Stimulated activated CD4-positive, alpha-beta T cell treated with anti-CD3 and anti-CD28 coated beads, Interleukin-12 subunit alpha, Interleukin-12 subunit beta, amount 100 ng/mL, for 48 hours (primary cell): ENCODE data around the gene DGKD.

Experiments
- DNase-seq, 3 donors: peaks; one replicate each; pipeline ENCODE4 v3.0.0-alpha.2; 2020; ENCODE audit warnings: low read depth in 2 of 3, low spot score in 1 of 3

DGKD gene

DNA sequence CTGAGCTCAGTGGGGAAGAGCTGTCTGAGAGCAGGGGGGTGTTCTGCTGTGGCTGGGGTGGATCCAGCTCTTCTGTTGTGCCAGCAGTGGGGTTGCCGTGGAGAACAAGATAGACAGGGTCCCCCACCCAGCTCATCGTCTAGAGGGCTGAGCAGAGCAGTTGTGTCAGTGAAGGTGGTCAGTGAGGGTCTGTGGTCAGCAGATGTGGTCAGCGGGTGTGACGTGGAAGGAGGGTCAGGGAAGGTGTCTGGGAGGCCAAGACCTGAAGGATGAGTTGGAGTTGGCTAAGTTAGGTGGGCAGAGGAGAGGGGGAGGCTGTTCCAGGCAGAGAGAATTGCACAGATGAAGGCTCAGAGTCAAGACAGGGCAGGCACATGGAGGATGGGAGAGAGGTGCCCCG is 103.1 kb downstream of the DGKD start:
- no peak for DNase-seq

- DNase-seq: no peak
Measured at GRCh38 chr2:233458031-233458610, 103.8 kb downstream of the DGKD start.

DNA sequence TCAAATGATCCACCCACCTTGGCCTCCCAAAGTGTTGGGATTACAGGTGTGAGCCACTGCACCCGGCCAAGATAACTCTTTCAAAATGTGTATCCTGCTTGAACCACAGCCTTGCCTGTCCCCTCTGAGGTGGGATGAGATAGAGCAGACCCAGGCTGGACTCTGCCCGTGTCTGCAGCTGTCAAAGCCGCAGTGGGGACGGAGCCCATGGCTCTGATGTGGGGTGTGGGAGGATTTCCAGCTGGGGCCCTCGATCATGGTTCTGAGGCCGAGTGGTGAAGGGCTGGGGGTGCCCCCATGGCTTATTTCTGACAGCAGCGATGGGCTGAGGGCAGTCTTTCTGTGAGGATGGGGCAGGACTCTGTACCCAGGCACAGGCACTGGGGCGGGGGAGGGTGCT is 104.5 kb downstream of the DGKD start:
- no peak for DNase-seq

GRCh38 chr2:233459426-233459825 is 105.1 kb downstream of the DGKD start:
- DNase-seq: no peak

DNA sequence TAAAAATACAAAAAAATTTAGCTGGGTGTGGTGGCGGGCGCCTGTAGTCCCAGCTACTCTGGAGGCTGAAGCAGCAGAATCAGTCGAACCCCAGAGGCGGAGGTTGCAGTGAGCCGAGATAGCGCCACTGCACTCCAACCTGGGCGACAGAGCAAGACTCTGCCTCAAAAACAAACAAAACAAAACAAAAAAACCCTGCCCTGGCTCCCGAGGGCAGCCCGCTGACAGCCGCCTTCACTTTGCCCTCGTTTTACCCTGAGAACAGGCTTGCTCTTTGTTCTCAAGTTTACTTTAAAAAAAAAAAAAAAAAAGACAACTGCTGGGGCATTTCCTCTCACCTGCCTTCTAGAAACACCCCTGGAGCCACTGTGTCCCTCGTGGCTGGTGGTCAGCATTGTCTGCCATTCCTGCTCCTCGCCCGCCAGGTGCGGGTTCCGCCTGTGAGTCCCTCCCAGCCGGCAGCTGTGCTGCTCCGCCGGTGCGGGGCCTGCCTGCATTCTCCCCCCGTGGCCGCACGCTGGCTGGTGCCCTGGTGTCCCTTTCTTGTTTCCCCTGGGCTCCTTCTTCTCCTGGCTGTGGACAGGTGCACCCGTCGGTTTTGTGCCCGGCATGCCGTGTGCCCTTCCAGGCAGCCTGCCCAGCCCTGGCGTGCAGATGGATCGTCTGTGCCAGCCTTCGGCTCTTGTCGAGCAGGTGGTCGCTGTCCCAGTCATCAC is 106.6 kb downstream of the DGKD start:
- no peak for DNase-seq

DNA sequence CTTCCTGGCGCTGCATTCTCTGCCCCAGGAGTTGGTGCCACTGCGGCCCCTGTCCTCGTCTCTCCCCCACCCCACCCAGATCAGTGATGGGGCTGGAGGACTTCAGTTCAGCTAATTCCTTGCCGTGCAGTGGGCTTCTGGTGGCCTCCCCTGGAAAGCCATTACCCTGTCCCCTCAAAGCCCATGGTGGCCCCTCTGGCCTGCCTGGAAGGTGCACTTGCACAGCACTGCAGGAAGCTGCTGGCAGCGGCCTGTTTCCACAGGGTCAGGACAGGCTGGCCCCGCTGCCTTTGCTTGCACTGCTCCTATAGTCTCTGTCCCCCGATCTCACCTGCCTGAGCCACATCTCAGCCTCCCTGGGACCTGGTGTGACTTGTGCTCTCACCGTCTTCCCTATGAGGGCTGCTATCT is 107.2 kb downstream of the DGKD start:
- no peak for DNase-seq

DNA sequence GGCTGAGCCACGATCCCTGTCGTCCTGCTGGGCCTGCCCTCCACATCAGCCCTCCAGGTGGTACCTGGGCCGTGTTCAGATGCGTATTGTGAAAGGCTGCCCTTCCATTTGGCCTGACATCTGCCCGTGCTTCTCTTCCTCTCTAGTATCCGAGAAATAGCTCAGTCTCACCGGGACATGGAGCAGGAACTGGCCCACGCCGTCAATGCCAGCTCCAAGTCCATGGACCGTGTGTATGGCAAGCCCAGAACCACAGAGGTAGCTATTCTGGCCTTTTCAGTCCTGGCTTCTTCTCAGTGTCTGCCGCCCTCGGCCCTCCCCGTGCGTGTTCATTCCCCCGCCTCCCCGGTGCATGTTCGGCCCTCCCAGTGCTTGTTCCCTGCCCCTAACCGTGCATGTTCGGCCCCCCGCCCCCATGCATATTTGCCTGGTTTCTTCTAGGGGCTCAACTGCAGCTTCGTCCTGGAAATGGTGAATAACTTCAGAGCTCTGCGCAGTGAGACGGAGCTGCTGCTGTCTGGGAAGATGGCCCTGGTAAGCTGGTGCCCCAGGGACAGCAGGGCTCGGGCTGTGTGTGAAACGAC is 108.0 kb downstream of the DGKD start:
- DNase-seq: no peak

DNA sequence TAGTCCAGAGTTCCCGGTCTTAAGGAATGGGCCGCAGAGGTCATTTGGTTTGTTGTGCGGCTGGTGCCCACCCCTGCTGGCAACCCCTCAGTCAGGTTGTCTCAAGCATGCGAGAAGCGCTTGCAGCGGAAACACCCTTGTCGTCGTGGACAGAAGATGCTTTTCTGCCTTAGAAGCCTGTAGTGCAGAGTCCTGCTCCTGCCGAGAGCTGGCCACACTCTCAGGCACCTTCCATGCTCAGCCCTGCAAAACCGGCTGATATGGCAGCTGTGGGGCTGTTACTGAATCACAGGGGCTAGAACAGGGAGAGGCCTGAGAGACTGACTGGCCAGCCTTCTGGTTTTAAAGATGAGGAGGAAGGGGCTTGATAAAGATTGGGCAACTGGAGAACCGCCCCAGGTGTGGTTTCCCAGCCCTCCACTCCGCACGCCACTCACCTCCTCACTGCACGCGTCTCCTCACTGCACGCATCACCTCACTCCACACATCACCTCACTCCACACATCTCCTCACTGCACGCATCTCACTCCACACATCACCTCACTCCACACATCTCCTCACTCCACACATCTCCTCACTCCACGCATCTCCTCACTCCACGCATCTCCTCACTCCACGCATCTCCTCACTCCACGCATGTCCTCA is 108.7 kb downstream of the DGKD start:
- DNase-seq: no peak

DNA sequence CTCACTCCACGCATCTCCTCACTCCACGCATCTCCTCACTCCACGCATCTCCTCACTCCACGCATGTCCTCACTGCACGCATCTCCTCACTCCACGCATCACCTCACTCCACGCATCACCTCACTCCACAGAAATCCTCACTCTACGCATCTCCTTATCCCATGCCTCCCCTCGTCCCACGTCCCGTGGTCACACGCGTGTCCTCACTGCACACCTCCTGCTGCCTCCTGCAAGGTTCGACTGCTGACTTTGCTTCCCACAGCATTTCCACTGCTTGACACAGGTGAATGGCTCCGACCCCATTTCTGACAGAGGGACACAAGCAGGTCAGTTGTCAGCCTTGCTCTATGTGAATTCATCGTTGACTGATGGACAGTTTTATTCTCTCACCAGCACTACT is 109.3 kb downstream of the DGKD start:
- no peak for DNase-seq

- no peak for DNase-seq
Measured at GRCh38 chr2:233464056-233464455, 109.8 kb downstream of the DGKD start.

GRCh38 chr2:233464531-233465240 is 110.4 kb downstream of the DGKD start:
- DNase-seq: no peak

GRCh38 chr2:233466991-233467603 is 112.8 kb downstream of the DGKD start:
- no peak for DNase-seq

- DNase-seq: no peak
Measured at GRCh38 chr2:233468047-233468740, 113.9 kb downstream of the DGKD start.

DNA sequence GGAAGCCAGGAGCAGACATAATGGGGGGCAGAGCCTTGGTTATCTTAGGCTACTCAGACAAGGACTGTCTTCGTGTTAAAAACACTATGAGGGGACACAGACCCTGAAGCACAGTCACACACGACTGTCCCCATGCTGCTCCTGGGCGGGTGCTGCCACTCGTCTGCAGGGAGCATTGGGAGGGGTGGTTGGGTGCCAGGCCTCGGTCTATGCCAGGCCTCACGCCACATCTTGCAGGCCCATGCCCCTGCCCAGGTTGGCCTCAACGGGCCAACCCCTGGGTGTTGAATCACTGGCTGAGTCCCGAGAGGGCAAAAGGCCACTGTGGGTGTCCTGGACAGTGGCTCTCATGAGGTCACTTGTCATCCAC is 114.4 kb downstream of the DGKD start:
- no peak for DNase-seq

DNA sequence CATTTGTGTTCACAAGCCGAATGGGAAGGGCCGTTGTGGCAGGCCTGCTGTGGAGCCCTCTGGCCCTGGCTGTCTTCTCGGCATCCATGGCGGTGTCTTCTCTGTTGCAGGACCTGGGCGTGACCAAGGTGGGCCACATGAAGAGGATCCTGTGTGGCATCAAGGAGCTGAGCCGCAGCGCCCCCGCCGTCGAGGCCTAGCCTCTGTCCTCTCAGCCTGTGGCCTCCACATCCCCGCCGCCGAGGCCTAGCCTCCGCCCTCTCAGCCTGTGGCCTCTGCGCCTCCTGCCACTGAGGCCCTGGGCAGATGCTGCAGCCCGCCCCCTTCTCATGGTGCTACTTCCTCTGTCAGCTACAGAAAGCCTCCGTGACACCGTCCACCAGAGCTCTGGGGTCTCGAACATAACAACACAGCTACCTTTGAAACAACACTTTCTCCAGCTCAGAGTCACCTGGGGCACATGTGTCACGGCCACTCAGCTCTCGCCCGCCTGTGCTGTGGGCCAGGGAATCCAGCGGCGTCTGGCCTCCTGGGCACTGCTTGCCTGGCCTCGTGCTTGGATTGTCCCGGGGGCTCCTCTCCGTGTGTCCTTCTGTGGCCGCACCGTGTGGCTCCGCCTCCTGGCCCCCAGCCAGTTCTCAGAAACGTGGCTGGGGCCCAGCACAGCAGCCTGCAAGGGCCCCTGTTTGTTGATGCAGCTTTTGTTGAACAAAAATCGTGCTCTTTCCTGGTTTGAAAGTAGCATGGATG is 115.1 kb downstream of the DGKD start:
- no peak for DNase-seq

DNA sequence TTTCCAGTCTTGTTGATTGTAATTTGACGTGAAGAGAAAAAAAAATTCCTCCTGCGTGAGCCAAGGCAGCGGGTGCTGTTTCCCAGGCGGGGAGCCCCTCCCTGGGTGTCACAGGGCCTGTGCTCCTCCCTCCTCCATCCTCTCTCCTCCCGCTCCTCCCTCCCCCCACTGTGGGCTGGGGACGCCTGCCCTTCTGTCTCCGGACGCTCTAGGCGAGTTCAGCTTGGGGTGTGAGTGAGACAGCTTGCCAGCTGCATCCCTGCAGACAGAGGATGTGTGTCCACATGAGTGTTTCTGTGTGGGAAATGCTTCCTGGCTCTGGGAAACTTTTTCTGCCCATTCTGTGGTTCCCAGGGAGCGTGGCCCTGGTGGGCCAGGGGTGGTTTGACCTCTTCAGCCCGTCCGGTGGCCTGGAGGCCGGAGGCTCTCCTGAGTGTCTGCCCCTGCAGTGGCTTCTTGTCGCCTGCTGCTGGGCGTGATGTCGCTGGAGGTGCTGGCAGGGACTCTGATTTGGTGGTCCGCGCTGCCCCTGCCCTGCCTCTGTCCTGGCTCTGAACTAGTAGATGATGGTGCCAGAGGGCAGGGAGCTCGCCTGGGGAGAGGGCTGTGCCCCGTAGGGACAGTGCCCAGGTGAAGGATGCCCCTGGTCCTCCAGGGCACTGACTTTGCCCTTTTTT is 115.9 kb downstream of the DGKD start:
- no peak for DNase-seq

DNA sequence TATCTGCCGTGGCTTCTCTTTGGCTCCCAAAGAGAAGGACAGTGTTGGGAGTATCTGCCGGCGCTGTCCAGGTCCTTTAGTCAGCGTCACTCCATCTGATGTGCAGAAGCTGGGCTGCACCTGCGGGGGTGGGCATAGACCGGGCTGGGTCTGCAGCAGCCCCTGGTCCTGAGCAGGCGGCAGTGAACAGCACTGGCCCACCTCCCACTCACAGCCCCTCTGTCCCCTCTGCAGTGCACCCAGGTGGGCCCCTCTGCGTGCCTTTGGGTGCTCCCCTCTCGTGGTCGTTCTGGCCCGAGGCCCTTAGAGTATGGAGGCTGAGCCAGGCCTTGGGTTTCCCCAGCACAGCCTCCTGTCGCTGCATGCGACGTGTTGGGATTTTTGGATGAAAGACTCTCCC is 116.5 kb downstream of the DGKD start:
- DNase-seq: no peak

- DNase-seq: no peak
Measured at GRCh38 chr2:233471291-233472035, 117.2 kb downstream of the DGKD start.

DNA sequence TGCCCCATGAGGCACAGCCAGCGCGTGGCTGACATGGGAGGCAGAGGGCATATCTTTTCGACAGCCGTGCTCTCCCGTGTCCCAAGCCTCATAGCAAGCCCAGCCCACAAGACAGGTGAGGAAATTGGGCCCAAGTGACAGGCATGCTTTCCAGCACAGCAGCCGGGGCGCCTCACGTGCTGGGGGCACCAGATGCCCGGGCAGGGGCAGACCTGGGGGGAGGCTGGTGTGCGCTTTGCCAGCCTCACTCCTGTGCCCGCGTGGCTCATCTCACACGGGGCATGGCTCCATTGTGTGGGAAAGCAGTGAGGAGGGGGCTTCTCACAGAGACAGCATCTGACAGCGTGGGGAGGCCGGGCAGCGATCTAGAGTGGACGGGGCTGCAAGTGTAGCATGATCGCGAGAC is 119.1 kb downstream of the DGKD start:
- DNase-seq: no peak
